Lung (tissue), 12 donors: ENCODE results near the gene RELN. TPM values are rescaled to one million over a fixed set of nuclear protein-coding genes. Genes with fewer than 3 reads are reported as not detected.
A peak's percentile ranks its signal among the peaks of the same experiment; 100 is the strongest.

Experiments used
- ATAC-seq: fragments of 200-7000 bp; cut with Tn5 transposase; one replicate; pipeline ENCODE4 v1.9.1; 2020; ENCODE audit warnings: moderate number of reproducible peaks; ENCODE audit not compliant: insufficient read depth, low FRiP score
- DNase-seq, 3 donors: peaks; one replicate each; pipeline ENCODE4 v3.0.0-alpha.2; 2013 to 2017
- H3K27ac ChIP-seq, 2 donors: one replicate each; pipeline ENCODE4 v1.5.1; 2013; ENCODE audit warnings: mild to moderate bottlenecking in 2 of 2, moderate library complexity in 2 of 2, control low read depth in 1 of 2, inconsistent platforms in 1 of 2, low read depth in 1 of 2, low read length in 1 of 2
- H3K27me3 ChIP-seq, 3 donors: one replicate each; pipeline ENCODE4 v1.5.1; 2013; ENCODE audit warnings: low read length in 2 of 3; ENCODE audit not compliant: control insufficient read depth in 3 of 3, insufficient read depth in 3 of 3
- H3K36me3 ChIP-seq, 4 donors: one replicate each; pipeline ENCODE4 v1.5.1; 2013; ENCODE audit warnings: low read length in 4 of 4, mild to moderate bottlenecking in 1 of 4, moderate library complexity in 1 of 4; ENCODE audit not compliant: control insufficient read depth in 4 of 4, insufficient read depth in 4 of 4
- H3K4me1 ChIP-seq, 5 donors: one replicate each; pipeline ENCODE4 v1.5.1; 2013; ENCODE audit warnings: low read length in 5 of 5, mild to moderate bottlenecking in 2 of 5, moderate library complexity in 1 of 5; ENCODE audit not compliant: control insufficient read depth in 5 of 5, insufficient read depth in 5 of 5
- H3K4me3 ChIP-seq: one replicate; pipeline ENCODE4 v1.5.1; 2013; ENCODE audit warnings: mild to moderate bottlenecking, control low read depth, moderate library complexity
- H3K9ac ChIP-seq, 2 donors: one replicate each; pipeline ENCODE4 v1.5.1; 2013; ENCODE audit warnings: low read length in 2 of 2, control low read depth in 1 of 2; ENCODE audit not compliant: insufficient read depth in 1 of 2
- H3K9me3 ChIP-seq, 4 donors: one replicate each; pipeline ENCODE4 v1.5.1; 2013; ENCODE audit warnings: low read length in 3 of 4, mild to moderate bottlenecking in 1 of 4, moderate library complexity in 1 of 4; ENCODE audit not compliant: control insufficient read depth in 4 of 4, insufficient read depth in 3 of 4
- WGBS, 2 donors: extraction: QIAGEN DNeasy Blood & Tissue Kit; methylation state at CpG; one replicate each; pipeline ENCODE4 v1.1.7; 2013; 5-methylcytosine and 5-hydroxymethylcytosine counted together
- polyA plus RNA-seq, 2 donors: library from polyadenylated mRNA; stranded (reverse); fragments of 200-250 nt; gene quantifications; one replicate each; pipeline ENCODE4 v1.2.1, GENCODE V29; 2013
- total RNA-seq, 2 donors: library from RNA; depleted of rRNA in 1 of 2; stranded (reverse); fragments of >200 nt in 1 of 2; gene quantifications; one replicate each; pipeline ENCODE4 v1.2.1, GENCODE V29; 2014 to 2021
- TF ChIP-seq, protein P1 (sequence below): IDR thresholded peaks from 2 replicates; pipeline ENCODE4 v1.5.1; 2012; ENCODE audit warnings: mild to moderate bottlenecking; ENCODE audit errors: control extremely low read depth, extremely low read depth
- donor health status: control.
- donor health status: control.
- donor health status: Bipolar disorder and iron deficiency.
- donor health status: healthy.
- donor health status: DM: yes; HTN: yes; CAD: no.

RELN gene
- total and polyA plus RNA-seq, 4 donors, result 0.24 to 7.7 (median 2.0) TPM

DNA sequence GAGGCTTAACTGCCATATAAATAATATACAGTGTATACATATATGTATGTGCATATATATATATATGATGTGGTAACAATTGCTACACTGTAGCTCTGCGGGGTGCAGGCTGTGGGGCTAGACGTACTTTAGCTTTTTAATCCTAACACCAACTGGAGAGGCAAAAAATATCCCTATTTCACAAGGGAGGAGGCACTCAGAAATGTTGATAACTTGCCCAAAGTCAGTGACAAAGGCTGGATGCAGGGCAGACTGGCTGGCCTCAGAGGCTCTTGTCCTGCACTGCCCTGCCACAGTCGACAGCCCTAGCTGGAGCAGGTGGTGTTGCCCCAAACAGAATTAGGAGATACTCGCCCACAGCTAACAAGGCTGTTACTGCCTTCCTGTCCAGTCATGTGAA is 1.5 kb upstream of the RELN start:
- H3K27me3 ChIP-seq, result peaks cover 12 to 56% (median 47%) of the 10 kb centered on the region in 3 donors
- 49 to 52% methylated on average over 4 of the region's 4 CpGs for WGBS, 2 donors

GRCh38 chr7:103989785-103990767 is 618 bp upstream of the RELN start:
- Histone ChIP-seq H3K4me1 (peaks cover 0 to 10% (median 5%) of the 10 kb centered on the region in 5 donors), H3K9me3 (no peaks in the 10 kb centered on the region), H3K27ac (peak overlapping the region in 1 of 2 donors; percentile 47), H3K27me3 (peaks cover 12 to 63% (median 51%) of the 10 kb centered on the region in 3 donors), H3K9ac (peak overlapping the region in 1 of 2 donors; percentile 23), H3K36me3 (no peaks in the 10 kb centered on the region), H3K4me3 (peak overlapping the region; percentile 45)
- peak; percentile 40 to 53 (median 46) for DNase-seq
- ATAC-seq, result no peak
- 2 to 3% methylated on average over 69 to 80 of the region's 80 CpGs for WGBS, 2 donors
- TF ChIP-seq, protein P1, sequence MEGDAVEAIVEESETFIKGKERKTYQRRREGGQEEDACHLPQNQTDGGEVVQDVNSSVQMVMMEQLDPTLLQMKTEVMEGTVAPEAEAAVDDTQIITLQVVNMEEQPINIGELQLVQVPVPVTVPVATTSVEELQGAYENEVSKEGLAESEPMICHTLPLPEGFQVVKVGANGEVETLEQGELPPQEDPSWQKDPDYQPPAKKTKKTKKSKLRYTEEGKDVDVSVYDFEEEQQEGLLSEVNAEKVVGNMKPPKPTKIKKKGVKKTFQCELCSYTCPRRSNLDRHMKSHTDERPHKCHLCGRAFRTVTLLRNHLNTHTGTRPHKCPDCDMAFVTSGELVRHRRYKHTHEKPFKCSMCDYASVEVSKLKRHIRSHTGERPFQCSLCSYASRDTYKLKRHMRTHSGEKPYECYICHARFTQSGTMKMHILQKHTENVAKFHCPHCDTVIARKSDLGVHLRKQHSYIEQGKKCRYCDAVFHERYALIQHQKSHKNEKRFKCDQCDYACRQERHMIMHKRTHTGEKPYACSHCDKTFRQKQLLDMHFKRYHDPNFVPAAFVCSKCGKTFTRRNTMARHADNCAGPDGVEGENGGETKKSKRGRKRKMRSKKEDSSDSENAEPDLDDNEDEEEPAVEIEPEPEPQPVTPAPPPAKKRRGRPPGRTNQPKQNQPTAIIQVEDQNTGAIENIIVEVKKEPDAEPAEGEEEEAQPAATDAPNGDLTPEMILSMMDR, result no peak

More for the DNA sequence above, 1.5 kb upstream of the RELN start:
- no peak overlapping the region for H3K9ac ChIP-seq
- TF ChIP-seq, protein P1, result no peak
- ATAC-seq, result no peak
- no peak overlapping the region for H3K4me3 ChIP-seq
- H3K4me1 ChIP-seq, result peaks cover 0 to 10% (median 5%) of the 10 kb centered on the region in 5 donors
- H3K9me3 ChIP-seq, result no peaks in the 10 kb centered on the region
- no peaks in the 10 kb centered on the region for H3K36me3 ChIP-seq
- H3K27ac ChIP-seq, result no peak overlapping the region
- no peak for DNase-seq

- Histone ChIP-seq H3K36me3 (no peaks in the 10 kb centered on the region), H3K27me3 (peaks cover 12 to 63% (median 52%) of the 10 kb centered on the region in 3 donors), H3K4me1 (peaks cover 0 to 10% (median 5%) of the 10 kb centered on the region in 5 donors), H3K9ac (no peak overlapping the region), H3K9me3 (no peaks in the 10 kb centered on the region), H3K4me3 (no peak overlapping the region), H3K27ac (no peak overlapping the region)
- TF ChIP-seq, protein P1, result no peak
- peak in 1 of 3 donors; percentile 3 for DNase-seq
- 3 to 4% methylated on average over 37 of the region's 37 CpGs for WGBS, 2 donors
- ATAC-seq, result no peak
Measured at GRCh38 chr7:103988468-103989199, 824 bp downstream of the RELN start.
